GM12801 (cell line): ENCODE results near the gene THSD1.

ENCODE experiments used
- CTCF ChIP-seq: IDR thresholded peaks from one replicate; pipeline ENCODE4 v1.5.1; 2011; ENCODE audit warnings: control low read depth; ENCODE audit not compliant: insufficient read length; ENCODE audit errors: extremely low read depth

The THSD1 gene

DNA sequence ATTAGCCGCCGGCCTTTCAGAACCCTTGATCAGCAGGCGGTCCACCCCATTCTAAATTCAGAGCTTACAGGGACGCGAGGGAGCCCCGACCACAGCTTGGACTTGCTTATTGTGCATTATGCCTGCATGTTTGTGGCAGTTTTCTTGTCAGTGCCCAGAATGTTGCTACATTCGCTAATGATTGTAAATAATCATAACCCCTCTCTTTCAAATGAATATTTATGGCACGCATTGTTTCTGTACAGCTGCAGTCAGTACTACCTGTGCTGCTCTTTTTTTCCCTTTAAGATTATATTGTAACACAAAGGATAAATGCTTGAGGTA, 44.8 kb upstream of the THSD1 start:
- no peak for TF ChIP-seq CTCF

- peak; percentile 53 for TF ChIP-seq CTCF
These were observed 44.2 kb upstream of the THSD1 start, which contains the start of gene VPS36 for GRCh38 chr13:52450012-52450792. Gene VPS36 (minus strand): TSS chr13:52450634. CDS start chr13:52450594, 40 bp downstream.

- no peak for TF ChIP-seq CTCF
These were observed 43.5 kb upstream of the THSD1 start for GRCh38 chr13:52449331-52450011.

- no peak for TF ChIP-seq CTCF
These were observed 42.0 kb upstream of the THSD1 start for GRCh38 chr13:52447815-52448552.

GRCh38 chr13:52447354-52447753, 41.4 kb upstream of the THSD1 start:
- TF ChIP-seq CTCF: no peak

DNA sequence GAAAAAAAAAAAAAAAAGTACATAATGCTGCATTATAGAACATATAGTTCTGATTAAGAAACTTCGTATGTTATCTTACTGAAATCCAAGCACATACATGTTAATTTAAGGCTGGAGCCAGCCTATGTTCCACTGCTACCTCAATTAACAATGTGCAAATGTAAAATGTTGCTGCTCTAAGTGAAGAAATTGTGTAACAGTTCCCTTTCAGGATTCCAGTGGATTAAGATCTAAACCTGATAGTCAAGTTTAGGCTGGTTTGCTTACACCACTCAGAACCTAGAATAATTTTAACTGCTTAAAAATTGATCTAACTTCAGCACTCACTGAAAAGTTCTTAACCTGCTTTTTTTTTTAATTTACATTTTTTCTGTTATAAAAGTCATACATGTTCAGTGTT, 40.3 kb upstream of the THSD1 start:
- no peak for TF ChIP-seq CTCF

DNA sequence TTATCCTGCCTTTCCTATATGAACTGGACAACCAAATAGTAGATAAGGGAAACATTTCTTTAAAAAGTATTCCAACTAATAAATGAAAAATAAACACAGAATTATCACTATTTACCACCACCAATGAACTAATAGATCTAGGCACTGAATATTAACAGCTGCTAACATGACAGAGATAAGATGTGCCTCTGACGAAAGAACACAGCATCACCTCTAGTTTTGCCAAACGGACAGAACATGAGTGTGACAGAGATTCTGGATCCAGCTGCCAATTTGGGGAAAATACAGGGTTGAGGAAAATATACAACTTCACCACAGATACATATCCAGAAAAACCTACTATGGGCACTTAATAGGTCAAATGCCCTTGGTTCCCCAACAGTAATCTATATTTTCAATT, 26.5 kb upstream of the THSD1 start:
- no peak for TF ChIP-seq CTCF
